Measurements from ENCODE around the gene EYA2. TPM values are rescaled to one million over a fixed set of nuclear protein-coding genes. Genes with fewer than 3 reads are reported as not detected.

EYA2 gene
- total and polyA plus RNA-seq, 8 donors = 0.51 to 3.2 (median 1.4) TPM

GRCh38 chr20:47016068-47016664 lies 121.5 kb downstream of the EYA2 start:
- WGBS, 2 donors = 73 to 76% methylated on average over 8 of the region's 8 CpGs
- intact Hi-C loops (cut with DNase I) = no loop called here
- Histone ChIP-seq H3K27me3 (no peaks in the 10 kb centered on the region), H3K36me3 (no peaks in the 10 kb centered on the region), H3K4me1 (no peaks in the 10 kb centered on the region), H3K9me3 (no peaks in the 10 kb centered on the region), H3K4me3 (no peak overlapping the region), H3K27ac (no peak overlapping the region)
- FAIRE-seq (no peak), ATAC-seq (no peak), DNase-seq (no peak)
- no peak for TF ChIP-seq CTCF (IDR thresholded peaks at IDR 0.05)

- no peak overlapping the region for H3K27ac ChIP-seq
- no peak for DNase-seq
- 59 to 71% methylated on average over 11 of the region's 11 CpGs for WGBS, 2 donors
Measured at GRCh38 chr20:47018381-47018780, 123.7 kb downstream of the EYA2 start.

GRCh38 chr20:47019121-47019824 lies 124.6 kb downstream of the EYA2 start:
- no peak overlapping the region for H3K27ac ChIP-seq
- WGBS, 2 donors = 11 to 15% methylated on average over 7 of the region's 7 CpGs
- H3K9me3 ChIP-seq = no peaks in the 10 kb centered on the region
- H3K4me1 ChIP-seq = no peaks in the 10 kb centered on the region
- ATAC-seq (peak in 1 of 4 donors; percentile 61), DNase-seq (no peak), FAIRE-seq (peak; percentile 80)
- H3K36me3 ChIP-seq = no peaks in the 10 kb centered on the region
- TF ChIP-seq CTCF (IDR thresholded peaks at IDR 0.05) = no peak
- H3K27me3 ChIP-seq = no peaks in the 10 kb centered on the region
- intact Hi-C loops (cut with DNase I) = no loop called here
- no peak overlapping the region for H3K4me3 ChIP-seq

More at GRCh38 chr20:47018381-47018780, 123.7 kb downstream of the EYA2 start:
- Histone ChIP-seq H3K4me3 (no peak overlapping the region), H3K36me3 (no peaks in the 10 kb centered on the region), H3K27me3 (no peaks in the 10 kb centered on the region), H3K9me3 (no peaks in the 10 kb centered on the region), H3K4me1 (no peaks in the 10 kb centered on the region)
- intact Hi-C loops (cut with DNase I) = no loop called here
- ATAC-seq = no peak
- no peak for FAIRE-seq
- no peak for TF ChIP-seq CTCF (IDR thresholded peaks at IDR 0.05)

- Histone ChIP-seq H3K4me3 (no peak overlapping the region), H3K27ac (no peak overlapping the region), H3K9me3 (no peaks in the 10 kb centered on the region), H3K36me3 (no peaks in the 10 kb centered on the region), H3K4me1 (no peaks in the 10 kb centered on the region), H3K27me3 (no peaks in the 10 kb centered on the region)
- ATAC-seq (no peak), DNase-seq (no peak), FAIRE-seq (no peak)
- intact Hi-C loops (cut with DNase I) = no loop called here
- no peak for TF ChIP-seq CTCF (IDR thresholded peaks at IDR 0.05)
- WGBS, 2 donors = 56 to 66% methylated on average over 2 of the region's 2 CpGs
Measured at GRCh38 chr20:47020231-47020630, 125.6 kb downstream of the EYA2 start.

GRCh38 chr20:47021850-47022249 lies 127.2 kb downstream of the EYA2 start:
- DNase-seq (no peak), FAIRE-seq (no peak), ATAC-seq (no peak)
- H3K27ac ChIP-seq = no peak overlapping the region
- H3K36me3 ChIP-seq = no peaks in the 10 kb centered on the region
- H3K4me1 ChIP-seq = no peaks in the 10 kb centered on the region
- no peak for TF ChIP-seq CTCF (IDR thresholded peaks at IDR 0.05)
- no peaks in the 10 kb centered on the region for H3K27me3 ChIP-seq
- intact Hi-C loops (cut with DNase I) = no loop called here
- H3K9me3 ChIP-seq = no peaks in the 10 kb centered on the region
- H3K4me3 ChIP-seq = no peak overlapping the region
- 54 to 62% methylated on average over 4 of the region's 4 CpGs for WGBS, 2 donors

Data from pancreas (tissue), 10 donors.